Heart right ventricle (tissue), 16 donors: ENCODE results near the gene CAMKV. TPM values are rescaled to one million over a fixed set of nuclear protein-coding genes. Genes with fewer than 3 reads are reported as not detected.
A peak's percentile ranks its signal among the peaks of the same experiment; 100 is the strongest.

Source experiments
- ATAC-seq, 8 donors: fragments of 200-7000 bp; cut with Tn5 transposase; one replicate each; pipeline ENCODE4 v1.9.1; 2020; ENCODE audit warnings: mild to moderate bottlenecking in 8 of 8, moderate library complexity in 8 of 8, moderate number of reproducible peaks in 1 of 8
- DNase-seq, 2 donors: peaks; one replicate each; pipeline ENCODE4 v3.0.0-alpha.2; 2020
- H3K27ac ChIP-seq, 10 donors: fragments of 200-600 bp; sonication (generic) in 2 of 10; one replicate each; pipeline versions ENCODE4 v1.5.0 to v1.8.0; 2020 to 2022; ENCODE audit warnings: mild to moderate bottlenecking in 3 of 10
- H3K27me3 ChIP-seq, 7 donors: fragments of 200-600 bp; one replicate each; pipeline ENCODE4 v1.8.0; 2021 to 2022; ENCODE audit warnings: mild to moderate bottlenecking in 2 of 7
- H3K36me3 ChIP-seq, 9 donors: fragments of 200-600 bp; sonication (generic) in 1 of 9; one replicate each; pipeline versions ENCODE4 v1.5.0 to v1.8.0; 2020 to 2022; ENCODE audit warnings: mild to moderate bottlenecking in 2 of 9
- H3K4me1 ChIP-seq, 9 donors: fragments of 200-600 bp; sonication (generic) in 1 of 9; one replicate each; pipeline versions ENCODE4 v1.5.0 to v1.8.0; 2020 to 2022; ENCODE audit warnings: mild to moderate bottlenecking in 4 of 9
- H3K4me3 ChIP-seq, 10 donors: fragments of 200-600 bp; sonication (generic) in 2 of 10; one replicate each; pipeline versions ENCODE4 v1.5.0 to v1.8.0; 2020 to 2022; ENCODE audit warnings: mild to moderate bottlenecking in 7 of 10, moderate library complexity in 2 of 10
- H3K9me3 ChIP-seq, 11 donors: fragments of 200-600 bp in 10 of 11; sonication (generic) in 2 of 11; one replicate each; pipeline versions ENCODE4 v1.5.0 to v1.8.0; 2013 to 2022; ENCODE audit warnings: mild to moderate bottlenecking in 2 of 11, control low read depth in 1 of 11, moderate library complexity in 1 of 11
- CTCF ChIP-seq, 9 donors: fragments of 200-600 bp; sonication (generic) in 2 of 9; IDR thresholded peaks; one replicate each; pipeline versions ENCODE4 v1.5.0 to v1.8.0; 2021 to 2022; ENCODE audit warnings: antibody characterized with exemption in 9 of 9, mild to moderate bottlenecking in 5 of 9, moderate library complexity in 1 of 9
- WGBS, 2 donors: extraction: QIAGEN DNeasy Blood & Tissue Kit; methylation state at CpG; one replicate each; pipeline ENCODE4 v1.1.7; 2013; ENCODE audit warnings: inconsistent platforms in 1 of 2; 5-methylcytosine and 5-hydroxymethylcytosine counted together
- intact Hi-C, 10 donors: fragments of 100-400 bp; cut with DNase I; formaldehyde crosslinking; loops; one replicate each; pipeline versions ENCODE4 v1.11.1 to v1.14.2; 2022
- polyA plus RNA-seq, 2 donors: library from polyadenylated mRNA; stranded (reverse); fragments of 200-250 nt; gene quantifications; one replicate each; pipeline ENCODE4 v1.2.3, GENCODE V29; 2013
- total RNA-seq, 10 donors: library from RNA; stranded (reverse); fragmentation: NEBNext Ultra II Directional in 3 of 10; extraction: Animal tissue kit (Norgen Biotek cat#: 25700) in 3 of 10; gene quantifications; one replicate each; pipeline versions ENCODE4 v1.2.1 to v1.2.4, GENCODE V29; 2021 to 2023
- donor health status: Arrhythmogenic right ventricular cardiomyopathy.
- donor health status: ischemic (EF 13 %, LVEDD 7.1; RV severe dilation, severe dysfunction).
- donor health status: healthy with polysubstance abuse.
- donor health status: DM: no; HTN: yes; CAD: no.
- donor health status: DM: no; HTN: no; CAD: no.
- donor health status: ischemic (EF 25% LVEDD 6.9; RV normal size, moderate dysfunction).
- donor health status: ischemic (EF 25% LVEDD 5.7; RV mildly dilated, moderate dysfunction).
- donor health status: healthy.
- donor health status: DM: yes; HTN: yes; CAD: no.
- donor health status: Ischemic cardiomyopathy.
- donor health status: ischemic (EF 35%, LVEDD 5.7; RV mildly dilated, moderate dysfunction).
- donor health status: nonischemic (EF 11% LVEDD 7.7; RV severe dilation, severe dysfunction).
- donor health status: DM: yes; HTN: yes; CAD: no.
- donor health status: PGD.
- donor health status: ischemic (EF 29% LVEDD 5.4; RV normal size, mild dysfunction).
- donor health status: nonischemic (EF 23%, LVEDD 6.1; RV moderate dilation, normal function).

CAMKV gene
- total and polyA plus RNA-seq, 12 donors: not detected

DNA sequence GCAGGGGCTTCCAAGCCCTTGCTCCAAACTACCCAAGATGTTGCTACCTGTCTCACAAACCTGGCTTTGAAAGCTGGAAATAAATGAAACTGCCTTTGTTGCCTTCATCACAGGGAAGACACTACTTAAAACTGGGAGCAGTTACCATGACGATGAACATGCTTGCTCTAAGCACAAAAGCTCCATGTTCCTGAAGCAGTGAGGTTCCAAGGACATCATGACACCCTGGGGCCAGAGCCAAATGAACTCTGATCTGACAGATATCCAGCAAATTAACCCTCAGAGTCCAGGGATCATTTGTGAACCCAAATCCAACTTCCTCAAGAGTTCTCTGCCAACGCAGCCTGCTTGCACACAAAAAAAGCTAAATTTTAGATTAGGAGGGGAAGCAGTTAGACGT is 24.0 kb downstream of the CAMKV start:
- TF ChIP-seq CTCF (IDR thresholded peaks at IDR 0.05): no peak
- WGBS, 2 donors: 77 to 85% methylated on average over 3 of the region's 3 CpGs
- H3K36me3 ChIP-seq: peaks cover 0 to 18% (median 0%) of the 10 kb centered on the region in 9 donors
- H3K4me1 ChIP-seq: peaks cover 0 to 19% (median 9%) of the 10 kb centered on the region in 9 donors
- ATAC-seq (no peak), DNase-seq (no peak)
- no peak overlapping the region for H3K4me3 ChIP-seq
- no peaks in the 10 kb centered on the region for H3K9me3 ChIP-seq
- intact Hi-C loops: loop anchor here in 4 of 10 donors (10.0 kb wide), 2 partner anchors 59 to 141 kb away; partner anchors contain the start of gene MST1R (in 3 of the 4)
- H3K27ac ChIP-seq: no peak overlapping the region
- no peaks in the 10 kb centered on the region for H3K27me3 ChIP-seq

GRCh38 chr3:49844464-49845183 is 25.1 kb downstream of the CAMKV start:
- no peaks in the 10 kb centered on the region for H3K9me3 ChIP-seq
- no peak overlapping the region for H3K4me3 ChIP-seq
- TF ChIP-seq CTCF (IDR thresholded peaks at IDR 0.05): no peak
- WGBS, 2 donors: 86 to 92% methylated on average over 5 of the region's 5 CpGs
- peaks cover 5 to 29% (median 19%) of the 10 kb centered on the region in 9 donors for H3K4me1 ChIP-seq
- H3K36me3 ChIP-seq: peaks cover 0 to 18% (median 0%) of the 10 kb centered on the region in 9 donors
- DNase-seq (no peak), ATAC-seq (no peak)
- intact Hi-C loops: loop anchor here in 8 of 10 donors (5.0 to 10.0 kb wide), 6 partner anchors 42 to 142 kb away; partner anchors contain the start of genes MST1R (in 4 of the 8) and INKA1 (in 1 of the 8)
- H3K27me3 ChIP-seq: no peaks in the 10 kb centered on the region
- no peak overlapping the region for H3K27ac ChIP-seq

- no peak for TF ChIP-seq CTCF (IDR thresholded peaks at IDR 0.05)
- Histone ChIP-seq H3K27ac (no peak overlapping the region), H3K36me3 (peaks cover 0 to 18% (median 0%) of the 10 kb centered on the region in 9 donors), H3K4me3 (no peak overlapping the region), H3K9me3 (no peaks in the 10 kb centered on the region), H3K4me1 (peaks cover 12 to 43% (median 28%) of the 10 kb centered on the region in 9 donors), H3K27me3 (no peaks in the 10 kb centered on the region)
- no peak for DNase-seq
- intact Hi-C loops: loop anchor here in 8 of 10 donors (5.0 to 10.0 kb wide), 6 partner anchors 41 to 141 kb away; partner anchors contain the start of genes MST1R (in 4 of the 8) and INKA1 (in 1 of the 8)
- 96% methylated on average over 3 of the region's 3 CpGs for WGBS, 2 donors
- no peak for ATAC-seq
These were observed 26.7 kb downstream of the CAMKV start for GRCh38 chr3:49842843-49843517.

- no peak for TF ChIP-seq CTCF (IDR thresholded peaks at IDR 0.05)
These were observed 27.9 kb downstream of the CAMKV start for GRCh38 chr3:49841806-49842205.

More at GRCh38 chr3:49841806-49842205, 27.9 kb downstream of the CAMKV start:
- H3K27me3 ChIP-seq: no peaks in the 10 kb centered on the region
- H3K36me3 ChIP-seq: peaks cover 0 to 12% (median 0%) of the 10 kb centered on the region in 9 donors
- DNase-seq: no peak
- H3K4me1 ChIP-seq: peaks cover 12 to 43% (median 28%) of the 10 kb centered on the region in 9 donors
- H3K27ac ChIP-seq: peak overlapping the region in 2 of 10 donors; percentile 9 to 70
- 90 to 92% methylated on average over 7 of the region's 7 CpGs for WGBS, 2 donors
- no peak overlapping the region for H3K4me3 ChIP-seq
- no peaks in the 10 kb centered on the region for H3K9me3 ChIP-seq
- ATAC-seq: no peak
- intact Hi-C loops: loop anchor here (1.0 to 10.0 kb wide), 8 partner anchors 40 to 140 kb away; partner anchors contain the start of genes MST1R (in 4 of the 10) and INKA1 (in 1 of the 10)
